Measurements from ENCODE around the gene SNX11.
"Not testable (repeated sequence)": the region's sequence is repeated elsewhere in the genome, so short reads cannot be mapped to it uniquely, and the experiment has no call there.

Gene SNX11

GRCh38 chr17:48107137-48108055 lies at the start of gene SNX11:
SNX11 (plus strand) TSS chr17:48107766; CDS start chr17:48112044, 4,278 bp downstream.
- peak; percentile 99 for DNase-seq (ENCODE audit: low spot score)

GRCh38 chr17:48058393-48059124 lies 49.0 kb upstream of the SNX11 start:
- DNase-seq (ENCODE audit: low spot score) = no peak

GRCh38 chr17:48059125-48059668 lies 48.4 kb upstream of the SNX11 start:
- no peak for DNase-seq (ENCODE audit: low spot score)

- no peak for DNase-seq (ENCODE audit: low spot score)
Measured at GRCh38 chr17:48060249-48060648, 47.3 kb upstream of the SNX11 start.

- DNase-seq (ENCODE audit: low spot score) = no peak
Measured at GRCh38 chr17:48062273-48062672, 45.3 kb upstream of the SNX11 start.

GRCh38 chr17:48064638-48065037 lies 42.9 kb upstream of the SNX11 start:
- DNase-seq (ENCODE audit: low spot score) = no peak

- no peak for DNase-seq (ENCODE audit: low spot score)
Measured at GRCh38 chr17:48066192-48066591, 41.4 kb upstream of the SNX11 start.

- no peak for DNase-seq (ENCODE audit: low spot score)
Measured at GRCh38 chr17:48066656-48067055, 40.9 kb upstream of the SNX11 start.

- no peak for DNase-seq (ENCODE audit: low spot score)
Measured at GRCh38 chr17:48067245-48067644, 40.3 kb upstream of the SNX11 start.

- DNase-seq (ENCODE audit: low spot score) = not testable (repeated sequence)
Measured at GRCh38 chr17:48067808-48068207, 39.8 kb upstream of the SNX11 start.

GRCh38 chr17:48068491-48068961 lies 39.0 kb upstream of the SNX11 start:
- DNase-seq (ENCODE audit: low spot score) = peak; percentile 54

GRCh38 chr17:48070195-48070594 lies 37.4 kb upstream of the SNX11 start:
- no peak for DNase-seq (ENCODE audit: low spot score)

GRCh38 chr17:48071654-48072053 lies 35.9 kb upstream of the SNX11 start:
- no peak for DNase-seq (ENCODE audit: low spot score)

- DNase-seq (ENCODE audit: low spot score) = not testable (repeated sequence)
Measured at GRCh38 chr17:48072811-48073210, 34.8 kb upstream of the SNX11 start.

- not testable (repeated sequence) for DNase-seq (ENCODE audit: low spot score)
Measured at GRCh38 chr17:48073566-48074094, 33.9 kb upstream of the SNX11 start.

GRCh38 chr17:48074322-48075081 lies 33.1 kb upstream of the SNX11 start:
- peak; percentile 74 for DNase-seq (ENCODE audit: low spot score)

GRCh38 chr17:48077152-48077551 lies 30.4 kb upstream of the SNX11 start:
- DNase-seq (ENCODE audit: low spot score) = not testable (repeated sequence)

- no peak for DNase-seq (ENCODE audit: low spot score)
Measured at GRCh38 chr17:48081858-48082257, 25.7 kb upstream of the SNX11 start.

- no peak for DNase-seq (ENCODE audit: low spot score)
Measured at GRCh38 chr17:48084932-48085331, 22.6 kb upstream of the SNX11 start.

GRCh38 chr17:48093341-48094045 lies 14.1 kb upstream of the SNX11 start:
- DNase-seq (ENCODE audit: low spot score) = no peak

GRCh38 chr17:48095611-48096010 lies 12.0 kb upstream of the SNX11 start:
- DNase-seq (ENCODE audit: low spot score) = no peak

Measured in ecto neural progenitor cell (in vitro differentiated cells).